GM19240 (cell line): ENCODE results near the gene TFAP2C.
"Not testable (repeated sequence)": the region's sequence is repeated elsewhere in the genome, so short reads cannot be mapped to it uniquely, and the experiment has no call there.

Source experiments
- DNase-seq: peaks from one replicate; pipeline ENCODE4 v3.0.0; 2011; ENCODE audit warnings: low spot score; ENCODE audit not compliant: insufficient read length

Gene TFAP2C

DNA sequence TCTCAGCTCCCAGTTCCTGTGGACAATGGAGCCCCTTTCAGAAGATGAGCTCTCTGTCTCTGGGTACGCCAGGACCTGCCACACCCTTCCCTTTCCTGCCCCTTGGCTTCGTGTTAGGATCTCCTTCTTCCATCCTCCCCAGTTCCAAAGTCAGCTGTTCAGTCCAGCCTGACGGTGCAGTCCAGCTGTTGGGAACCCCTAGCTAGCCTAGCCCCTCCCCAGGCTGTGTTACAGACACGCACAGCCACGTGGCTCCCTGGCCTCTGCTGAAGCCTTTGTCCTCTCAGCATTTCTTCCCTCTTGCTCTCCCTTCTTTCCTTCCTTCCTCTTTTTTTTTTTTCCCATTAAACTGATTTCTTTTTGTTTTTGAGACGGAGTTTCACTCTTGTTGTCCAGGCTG, 12.4 kb upstream of the TFAP2C start:
- DNase-seq = no peak

DNA sequence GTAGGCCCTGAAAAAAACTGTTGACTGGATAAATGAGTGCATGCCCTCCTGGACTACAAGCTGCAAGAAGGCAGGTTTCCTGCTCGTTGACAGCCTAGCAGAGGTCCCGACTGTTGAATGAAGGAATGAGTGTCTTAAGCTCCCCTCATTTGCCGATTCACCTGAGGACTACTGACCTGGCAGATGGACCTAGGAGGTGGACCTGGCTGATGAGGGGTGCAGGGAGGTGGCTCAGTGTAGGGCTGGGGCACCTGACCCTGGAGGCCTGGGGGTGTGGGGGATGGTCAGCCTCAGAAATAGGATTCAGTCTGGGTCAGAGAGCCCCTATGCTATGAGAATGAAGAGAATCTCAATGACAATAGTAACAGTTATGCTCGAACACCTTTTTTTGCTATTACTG, 11.6 kb upstream of the TFAP2C start:
- DNase-seq = no peak

DNA sequence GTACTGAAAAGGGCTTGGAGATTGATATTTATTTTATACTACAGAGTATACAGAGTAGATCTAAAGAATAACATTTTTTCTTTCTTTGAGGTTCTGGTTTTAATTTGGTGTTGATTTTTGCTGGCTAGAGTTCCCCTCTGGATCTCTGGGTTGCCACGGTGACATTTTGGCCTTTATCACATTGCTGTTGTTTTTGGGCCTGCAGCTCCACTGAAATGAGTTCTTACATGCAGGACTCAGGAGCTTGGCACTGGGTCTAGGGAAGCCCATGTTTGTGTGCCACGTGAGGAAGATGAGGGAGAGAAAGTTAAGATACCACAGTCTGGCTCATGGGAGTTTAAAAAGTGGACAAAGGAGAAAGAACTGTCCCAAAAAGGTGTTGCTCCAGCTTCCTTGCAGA, 7.4 kb upstream of the TFAP2C start:
- DNase-seq = no peak

DNA sequence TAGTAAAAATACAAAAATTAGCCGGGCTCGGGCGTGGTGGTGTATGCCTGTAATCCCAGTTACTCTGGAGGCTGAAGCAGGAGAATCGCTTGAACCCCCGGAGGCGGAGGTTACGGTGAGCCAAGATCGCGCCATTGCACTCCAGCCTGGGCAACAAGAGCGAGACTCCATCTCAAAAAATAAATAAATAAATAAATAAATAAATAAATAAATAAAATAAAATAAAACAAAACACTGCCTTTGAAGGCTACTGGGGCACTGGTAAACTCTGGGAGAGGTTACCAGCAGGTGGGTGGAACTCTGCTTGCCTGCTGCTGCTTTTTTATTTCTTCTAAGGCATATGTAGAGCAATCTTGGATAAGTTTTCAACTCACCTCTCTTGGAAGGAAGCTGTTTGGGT, 5.2 kb upstream of the TFAP2C start:
- not testable (repeated sequence) for DNase-seq

DNA sequence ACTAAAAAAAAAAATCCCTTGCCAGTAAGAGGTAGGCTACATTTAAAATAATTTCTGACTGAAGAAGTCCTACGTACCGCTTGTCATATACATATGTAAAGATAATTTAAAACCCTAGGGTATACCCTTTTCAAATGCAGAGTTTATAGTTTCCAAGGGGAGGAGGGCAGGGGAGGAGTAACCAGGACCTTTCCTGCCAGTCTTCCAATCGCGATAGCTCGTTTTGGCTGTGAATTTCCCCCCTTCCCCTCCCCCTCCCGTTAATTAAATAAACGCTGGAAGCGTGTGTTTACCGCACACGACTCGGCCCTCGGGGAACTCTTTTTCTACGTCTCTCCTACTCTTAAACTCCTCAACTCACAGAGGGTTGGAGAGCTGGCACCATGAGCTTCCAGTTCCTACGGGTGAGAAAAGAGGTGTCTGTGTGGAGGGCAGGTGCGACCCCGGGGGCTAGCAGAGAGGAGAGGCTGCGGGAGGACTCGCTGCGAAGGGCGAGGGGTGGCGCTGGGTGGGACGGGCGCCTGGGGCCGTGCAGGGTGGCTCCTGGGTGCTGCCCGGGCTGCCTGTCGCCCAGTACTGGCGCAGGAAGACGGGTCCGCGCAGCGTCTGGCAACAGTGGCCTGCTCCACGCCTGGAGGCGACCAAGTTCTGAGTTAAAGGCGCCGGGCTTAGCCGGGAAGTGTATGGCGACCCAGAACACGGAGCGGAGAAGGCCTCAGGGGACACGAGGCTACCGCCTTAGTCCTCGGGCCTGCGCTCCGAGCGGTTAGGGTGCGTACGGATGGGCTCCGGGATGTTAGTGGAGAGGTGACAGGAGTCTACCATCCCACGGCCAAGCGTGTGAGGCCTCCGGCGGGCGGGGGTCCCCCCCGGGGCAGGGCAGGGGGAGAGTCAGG, 4.1 kb upstream of the TFAP2C start:
- no peak for DNase-seq

DNA sequence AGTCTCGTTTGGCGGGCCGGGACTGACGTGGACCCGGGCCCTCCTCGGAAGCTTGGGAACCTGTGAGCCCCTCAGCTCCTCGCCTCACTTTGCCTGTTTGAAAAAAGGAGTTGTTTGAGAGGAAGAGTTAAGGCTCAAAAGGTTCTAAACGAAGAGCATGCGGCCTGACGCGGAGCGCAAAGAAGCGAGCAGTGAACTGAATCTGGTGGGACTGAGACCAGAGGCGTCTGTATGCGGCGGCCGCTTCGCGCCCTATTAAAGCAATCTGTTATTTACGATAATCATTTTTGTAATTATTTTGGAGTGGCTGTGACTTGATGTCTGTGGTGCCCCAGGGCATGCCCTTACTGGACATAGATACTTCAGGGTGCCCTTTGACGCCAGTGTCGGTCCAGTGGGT, 3.3 kb upstream of the TFAP2C start:
- DNase-seq = no peak

DNA sequence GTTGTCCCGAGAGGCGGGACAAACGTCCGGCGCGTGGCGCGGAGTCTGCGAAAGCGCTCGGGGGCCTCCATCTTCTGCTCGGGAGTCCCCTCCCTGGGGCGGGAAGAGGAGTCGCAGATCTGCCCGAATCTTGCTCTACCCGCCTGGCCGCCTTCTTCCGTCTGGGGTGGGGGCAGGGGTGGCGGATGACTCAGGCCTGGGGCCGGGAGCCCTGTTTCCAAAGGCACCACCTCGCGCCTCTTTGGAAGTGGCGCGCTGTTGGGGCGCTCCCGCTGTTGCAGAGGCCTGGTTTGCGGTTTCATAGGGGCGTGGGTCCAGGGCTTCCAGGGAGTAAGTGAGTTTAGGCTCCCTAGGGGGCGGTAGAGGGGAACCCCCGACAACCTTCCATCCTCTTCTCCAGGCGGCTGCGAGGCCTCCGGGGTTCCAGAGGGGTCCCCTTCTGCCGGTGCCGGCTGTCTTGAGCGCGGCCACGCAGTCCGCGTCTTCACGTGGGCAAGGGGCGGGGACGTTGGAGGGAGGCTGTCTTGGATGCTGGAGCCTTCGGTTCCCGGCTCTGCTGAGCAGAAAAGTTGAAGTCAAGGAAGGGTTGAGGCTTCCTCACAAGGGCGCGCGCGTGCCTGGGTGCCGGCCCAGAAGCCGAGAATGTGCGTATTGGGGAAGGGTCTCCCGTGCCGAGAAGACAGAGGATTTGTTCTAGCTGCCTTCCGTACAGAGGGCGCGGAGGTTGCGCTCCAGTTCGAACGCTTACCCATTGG, 2.6 kb upstream of the TFAP2C start:
- no peak for DNase-seq

DNA sequence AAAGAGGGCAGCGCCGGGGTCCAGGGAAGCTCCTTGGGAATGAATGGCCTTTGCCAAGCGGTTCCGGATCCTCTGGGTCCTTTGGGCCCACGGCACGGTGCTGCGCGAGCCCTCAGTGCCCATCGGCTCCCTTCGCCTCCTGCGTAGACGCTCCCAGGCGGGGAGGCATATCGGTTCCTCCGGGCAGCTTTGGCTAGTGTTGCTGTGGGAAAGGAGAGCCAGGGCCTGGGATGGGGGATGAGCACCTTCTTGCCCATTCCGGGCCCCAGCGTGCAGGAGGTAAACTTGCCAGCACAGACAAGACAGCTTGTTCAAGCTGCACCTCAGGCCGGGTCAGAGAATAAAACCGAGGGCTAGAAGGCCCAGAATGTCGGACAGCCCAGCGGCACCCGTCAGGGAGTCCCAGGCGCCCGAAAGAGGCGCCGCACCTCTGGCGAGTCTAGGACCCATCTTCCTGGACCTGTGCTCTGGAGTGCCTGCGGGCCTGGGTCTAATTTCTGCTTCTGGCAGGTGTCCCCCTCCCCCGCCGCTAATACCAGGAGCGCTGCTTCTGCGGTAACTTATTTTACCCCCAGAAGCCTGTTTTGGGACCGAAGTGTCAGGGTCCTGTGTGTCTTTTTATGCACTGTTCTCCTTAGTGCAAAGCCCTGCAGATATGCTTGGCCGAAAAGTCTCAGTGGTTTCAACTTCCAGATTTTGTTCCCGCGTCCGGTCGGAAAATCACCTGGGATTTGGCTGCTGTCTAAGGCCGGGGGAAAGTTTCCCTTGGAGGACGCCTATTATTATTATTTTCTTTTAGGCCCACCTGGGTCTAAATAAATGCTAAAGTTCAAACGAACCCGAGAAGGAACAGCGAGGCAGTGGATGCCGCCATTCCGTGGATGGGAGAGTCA, 1.7 kb upstream of the TFAP2C start:
- DNase-seq = no peak

DNA sequence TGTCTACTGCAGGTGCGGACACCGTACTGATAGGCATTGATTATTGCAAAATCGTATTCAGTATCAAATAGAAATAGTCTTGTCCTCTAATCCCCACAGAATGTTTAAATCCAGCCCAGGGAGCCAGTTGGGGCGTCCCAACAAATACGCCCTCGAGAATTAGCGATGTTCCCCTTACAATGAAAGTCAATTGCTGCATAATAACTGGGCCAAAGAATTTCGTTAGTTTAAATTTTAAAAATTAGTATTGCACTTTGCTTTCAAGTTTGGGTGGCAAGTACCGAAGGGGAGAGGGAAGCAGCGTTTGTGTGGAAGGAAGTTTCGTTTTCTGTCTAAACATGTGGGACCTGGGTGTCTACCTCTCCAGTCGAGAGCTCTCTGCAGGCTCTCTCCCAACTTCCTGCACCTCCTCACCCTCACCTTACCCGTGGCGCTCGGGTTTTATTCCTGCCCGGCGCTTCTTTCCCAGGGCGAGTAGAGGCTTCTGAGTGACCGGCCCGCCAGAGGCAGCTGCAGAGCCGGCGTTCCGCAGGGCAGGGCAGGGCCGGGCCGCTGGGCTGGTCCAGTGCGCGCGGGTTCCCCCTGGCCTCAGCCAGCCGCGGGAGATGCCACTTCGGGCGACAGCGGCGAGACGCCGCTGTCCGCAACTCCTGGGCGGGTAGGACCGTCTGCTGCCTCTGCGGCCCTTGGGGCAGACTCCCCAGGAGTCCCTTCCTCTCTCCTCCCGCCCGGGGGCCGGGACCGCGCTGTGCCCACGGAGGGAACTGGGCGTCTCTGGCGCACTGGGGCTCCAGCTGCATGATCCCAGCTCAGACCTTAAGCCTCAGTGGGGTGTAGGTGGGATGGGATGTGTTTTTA, 862 bp upstream of the TFAP2C start:
- DNase-seq = no peak

DNA sequence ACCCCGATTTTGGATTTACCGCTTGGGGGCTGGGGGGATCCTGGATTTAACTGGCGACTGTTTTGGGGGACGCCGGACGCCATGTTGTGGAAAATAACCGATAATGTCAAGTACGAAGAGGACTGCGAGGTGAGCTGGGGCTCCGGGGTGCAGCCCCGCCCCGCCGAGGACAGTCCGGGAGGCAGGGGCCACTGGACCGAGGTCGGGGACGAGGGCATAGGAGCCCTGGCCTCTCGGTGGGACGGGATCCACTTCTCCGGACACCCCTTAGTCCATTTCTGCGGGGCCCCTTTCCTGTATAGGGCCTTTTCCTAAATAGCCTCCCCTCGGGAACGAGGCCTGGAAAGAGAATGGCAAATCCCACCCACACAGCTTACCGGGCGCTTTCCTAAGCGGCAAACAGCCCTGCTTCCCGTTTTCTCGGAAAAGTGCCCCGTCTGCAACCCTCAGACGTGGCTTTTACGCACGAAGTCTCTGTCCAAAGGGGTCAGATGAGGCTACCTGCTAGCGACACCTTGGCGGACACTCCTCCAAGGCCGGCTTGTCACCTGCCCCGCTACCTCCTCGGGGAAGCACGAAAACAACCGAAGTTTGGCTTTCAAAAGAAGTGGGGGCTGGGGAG, 469 bp downstream of the TFAP2C start:
- no peak for DNase-seq

DNA sequence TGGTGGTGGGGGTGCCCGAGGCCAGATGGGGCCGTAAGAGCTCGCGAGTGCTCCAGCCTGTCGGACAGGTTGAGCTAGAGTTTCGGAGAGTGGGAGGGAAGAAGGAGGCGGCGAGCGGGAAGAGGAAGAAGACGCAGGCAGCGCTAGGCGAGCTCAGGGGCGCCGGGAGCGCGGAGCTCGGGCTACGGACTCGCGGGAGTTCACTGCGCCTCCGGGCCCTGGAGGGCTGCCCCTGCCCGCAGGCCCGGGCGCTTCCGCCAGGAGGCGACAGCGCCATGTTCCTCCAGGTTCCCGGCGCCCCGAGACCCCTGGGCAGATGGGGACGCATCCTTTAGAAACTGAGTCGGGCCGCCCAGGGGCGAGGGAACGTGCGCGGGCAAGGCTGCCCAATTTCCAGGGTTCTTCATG, 984 bp downstream of the TFAP2C start:
- DNase-seq = no peak

DNA sequence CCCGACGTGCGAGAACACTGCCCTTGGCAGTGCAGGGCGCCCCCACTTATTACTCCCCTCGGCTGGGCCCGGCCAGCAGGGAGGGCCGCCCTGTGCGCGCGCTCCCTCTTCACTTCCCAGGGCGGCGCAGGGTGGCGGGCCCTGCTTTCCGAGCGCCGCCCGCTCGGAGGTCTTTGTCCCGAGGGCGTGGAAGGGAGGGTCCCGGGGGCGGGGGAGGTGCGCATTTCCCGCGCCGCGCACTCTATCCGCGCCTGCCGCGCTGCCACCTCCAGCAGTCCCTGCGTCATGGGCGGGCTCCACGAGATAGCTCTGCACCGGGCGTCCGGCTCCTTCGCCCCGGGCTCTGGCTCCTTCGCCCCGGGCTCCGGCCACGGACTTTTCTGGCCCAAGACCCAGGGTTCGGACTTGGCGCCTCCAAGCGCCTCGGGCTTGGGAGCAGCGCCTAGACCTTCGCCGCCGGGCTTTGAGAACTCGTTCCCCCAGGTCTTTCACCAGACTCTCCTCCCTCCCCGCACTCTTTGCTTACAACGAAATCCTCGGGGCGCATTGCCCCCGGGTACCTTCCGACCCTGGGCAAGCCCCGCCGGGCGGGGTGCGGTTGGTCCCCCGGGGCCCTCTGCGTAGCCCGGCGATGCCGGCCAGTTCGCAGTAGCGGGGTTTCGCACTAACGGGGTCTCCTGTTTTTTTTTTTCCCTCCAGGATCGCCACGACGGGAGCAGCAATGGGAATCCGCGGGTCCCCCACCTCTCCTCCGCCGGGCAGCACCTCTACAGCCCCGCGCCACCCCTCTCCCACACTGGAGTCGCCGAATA, 1.6 kb downstream of the TFAP2C start:
- no peak for DNase-seq

DNA sequence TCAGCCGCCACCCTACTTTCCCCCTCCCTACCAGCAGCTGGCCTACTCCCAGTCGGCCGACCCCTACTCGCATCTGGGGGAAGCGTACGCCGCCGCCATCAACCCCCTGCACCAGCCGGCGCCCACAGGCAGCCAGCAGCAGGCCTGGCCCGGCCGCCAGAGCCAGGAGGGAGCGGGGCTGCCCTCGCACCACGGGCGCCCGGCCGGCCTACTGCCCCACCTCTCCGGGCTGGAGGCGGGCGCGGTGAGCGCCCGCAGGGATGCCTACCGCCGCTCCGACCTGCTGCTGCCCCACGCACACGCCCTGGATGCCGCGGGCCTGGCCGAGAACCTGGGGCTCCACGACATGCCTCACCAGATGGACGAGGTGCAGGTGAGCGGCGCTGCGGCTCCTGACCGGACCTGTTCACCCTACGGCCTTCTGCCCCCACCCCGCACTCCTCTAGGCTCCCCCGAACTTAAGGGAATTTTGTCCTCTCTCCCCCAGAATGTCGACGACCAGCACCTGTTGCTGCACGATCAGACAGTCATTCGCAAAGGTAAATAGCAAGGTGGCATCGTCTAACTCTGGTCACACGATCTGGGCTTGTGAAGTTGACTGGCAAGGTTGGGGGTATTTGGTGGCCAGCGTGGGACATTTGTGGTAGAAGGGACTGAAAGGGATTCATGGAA, 2.3 kb downstream of the TFAP2C start:
- DNase-seq = no peak

DNA sequence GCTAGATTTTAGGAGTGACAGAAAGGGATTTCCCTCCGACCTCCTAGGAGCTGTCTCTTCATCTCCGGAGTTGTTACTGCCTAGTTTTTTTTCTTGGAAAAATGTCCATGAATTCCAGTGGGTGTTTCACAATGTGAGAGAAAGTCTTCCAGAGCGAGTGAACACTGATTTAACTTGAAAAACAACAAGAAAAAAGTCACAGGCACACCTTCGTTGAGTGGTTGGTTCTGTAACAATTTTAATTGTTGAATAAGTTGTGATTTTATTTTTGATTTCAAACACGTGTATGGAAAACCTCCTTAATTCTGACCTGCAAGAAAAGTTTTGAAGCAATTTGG, 2.9 kb downstream of the TFAP2C start:
- DNase-seq = no peak

DNA sequence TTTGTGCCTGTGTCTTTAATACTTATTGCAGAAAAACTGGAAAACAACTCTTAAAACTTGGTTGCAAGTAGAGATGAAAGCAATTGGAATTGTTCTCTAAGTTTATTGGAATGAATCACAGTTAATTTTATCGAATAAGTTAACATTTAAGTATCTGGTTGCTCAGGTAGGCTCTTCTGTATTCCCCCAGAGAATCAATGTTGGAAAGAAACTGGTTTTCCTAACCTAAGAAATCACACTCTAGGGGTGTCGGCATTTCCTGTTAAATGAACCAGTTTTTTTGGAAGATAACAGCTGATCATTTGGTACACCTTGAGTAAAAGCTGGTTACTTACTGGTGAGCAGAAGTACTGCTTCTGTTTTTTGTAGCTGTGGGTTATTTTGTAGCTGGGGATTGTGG, 5.2 kb downstream of the TFAP2C start:
- no peak for DNase-seq

DNA sequence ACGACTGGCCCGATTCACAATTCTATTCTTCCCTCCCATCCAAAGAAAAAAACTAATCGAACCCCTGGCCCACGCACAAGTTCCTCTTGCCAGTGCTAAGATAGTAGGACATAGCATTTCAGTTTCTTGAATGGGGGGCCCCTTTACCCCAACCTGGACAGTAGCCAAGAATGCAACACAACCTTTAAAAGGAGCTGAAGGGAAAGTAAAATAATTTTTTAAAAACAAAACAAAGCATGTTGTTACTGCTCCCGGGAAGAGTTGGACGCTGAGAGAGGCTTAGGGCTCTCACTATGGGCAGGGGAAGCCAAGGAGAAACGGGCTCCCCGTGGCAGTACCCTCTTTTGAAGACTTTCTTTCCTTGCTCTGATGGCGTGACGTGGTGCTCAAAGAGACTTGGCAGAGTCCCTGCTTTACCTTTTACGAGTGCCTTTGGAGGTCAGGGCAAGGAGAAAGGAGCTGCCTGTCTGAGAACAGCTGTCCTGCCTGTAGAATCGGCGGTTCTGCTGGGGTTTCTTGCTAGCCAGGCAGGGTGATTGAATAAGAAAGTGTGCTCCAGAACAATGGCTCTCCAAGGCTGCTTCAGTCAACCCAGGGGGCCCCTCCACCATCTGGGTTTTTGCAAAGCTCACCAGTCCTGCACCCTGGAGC, 5.8 kb downstream of the TFAP2C start:
- DNase-seq = no peak

DNA sequence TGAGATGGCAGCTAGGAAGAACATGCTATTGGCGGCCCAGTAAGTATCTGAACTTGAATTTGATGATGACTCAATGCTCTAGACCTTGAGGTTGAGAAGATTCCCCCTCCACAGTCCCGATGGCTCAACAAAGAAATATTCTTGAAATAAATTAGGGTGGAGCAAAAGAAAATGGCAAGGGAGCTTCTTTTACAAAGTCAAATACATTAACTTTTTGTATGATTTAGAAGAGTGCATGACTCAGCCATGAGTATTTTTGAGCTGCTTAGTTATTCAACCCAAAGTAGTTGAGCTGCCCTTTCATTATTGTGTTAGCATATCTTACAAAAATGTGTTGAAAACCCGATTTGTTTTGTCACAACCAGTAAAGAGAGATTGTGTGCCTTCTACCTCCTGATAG, 7.6 kb downstream of the TFAP2C start:
- DNase-seq = no peak

DNA sequence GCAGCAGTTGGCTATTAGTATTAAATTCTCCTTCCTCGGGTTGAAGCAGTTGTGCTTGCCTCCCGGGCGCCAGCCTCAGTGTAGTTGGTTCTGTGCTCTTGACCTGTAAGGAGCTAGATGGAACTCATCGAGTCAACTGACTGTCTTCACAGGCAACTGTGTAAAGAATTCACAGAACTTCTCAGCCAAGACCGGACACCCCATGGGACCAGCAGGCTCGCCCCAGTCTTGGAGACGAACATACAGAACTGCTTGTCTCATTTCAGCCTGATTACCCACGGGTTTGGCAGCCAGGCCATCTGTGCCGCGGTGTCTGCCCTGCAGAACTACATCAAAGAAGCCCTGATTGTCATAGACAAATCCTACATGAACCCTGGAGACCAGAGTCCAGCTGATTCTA, 8.5 kb downstream of the TFAP2C start:
- DNase-seq = no peak

DNA sequence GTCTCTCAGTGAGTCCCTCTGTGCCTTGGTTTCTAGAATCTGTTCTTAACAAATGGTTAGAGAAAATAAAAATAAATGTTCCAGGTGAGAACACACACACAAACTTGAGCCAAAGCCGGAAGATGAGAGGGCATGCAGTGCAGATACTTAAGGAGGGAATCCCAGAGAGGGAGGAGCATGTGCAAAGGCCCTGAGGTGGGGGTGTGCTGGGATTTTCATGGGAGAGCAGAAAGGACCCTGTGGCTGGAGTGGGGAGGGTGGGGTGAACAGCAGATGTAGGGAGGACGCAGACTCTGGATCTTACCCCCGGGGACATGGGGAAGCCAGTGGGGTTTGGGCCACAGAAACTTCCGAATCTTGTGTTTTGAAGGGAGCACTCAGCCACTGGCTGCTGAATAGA, 17.5 kb downstream of the TFAP2C start:
- DNase-seq = no peak
